ENCODE data around the gene FBXO27.
"Not testable (repeated sequence)": the region's sequence is repeated elsewhere in the genome, so short reads cannot be mapped to it uniquely, and the experiment has no call there.

The FBXO27 gene

GRCh38 chr19:39001041-39001440 is 31.3 kb downstream of the FBXO27 start:
- H3K4me3 ChIP-seq (ENCODE audit: low read depth in 1 of 2, low read length in 1 of 2): no peak overlapping the region
- no peak for TF ChIP-seq CTCF (IDR thresholded peaks at IDR 0.05)
- H3K27me3 ChIP-seq: no peaks in the 10 kb centered on the region
- no peak overlapping the region for H3K27ac ChIP-seq
- no peaks in the 10 kb centered on the region for H3K4me1 ChIP-seq (ENCODE audit: control insufficient read depth in 1 of 2, insufficient read depth in 1 of 2, low read depth in 1 of 2, low read length in 1 of 2)
- H3K9me3 ChIP-seq: no peaks in the 10 kb centered on the region
- no peaks in the 10 kb centered on the region for H3K36me3 ChIP-seq

- H3K27ac ChIP-seq; H3K9me3 ChIP-seq; H3K4me1 ChIP-seq (ENCODE audit: control insufficient read depth in 1 of 2, insufficient read depth in 1 of 2, low read depth in 1 of 2, low read length in 1 of 2); H3K27me3 ChIP-seq; H3K4me3 ChIP-seq (ENCODE audit: low read depth in 1 of 2, low read length in 1 of 2); H3K36me3 ChIP-seq: not testable (repeated sequence)
Observed at GRCh38 chr19:38997576-38997975, 34.8 kb downstream of the FBXO27 start.

GRCh38 chr19:38993271-38993670 is 39.1 kb downstream of the FBXO27 start:
- Histone ChIP-seq H3K4me3 (ENCODE audit: low read depth in 1 of 2, low read length in 1 of 2) (no peak overlapping the region), H3K27ac (no peak overlapping the region)

GRCh38 chr19:38990949-38991697 is 41.2 kb downstream of the FBXO27 start:
- H3K4me1 ChIP-seq (ENCODE audit: control insufficient read depth in 1 of 2, insufficient read depth in 1 of 2, low read depth in 1 of 2, low read length in 1 of 2): no peaks in the 10 kb centered on the region
- H3K4me3 ChIP-seq (ENCODE audit: low read depth in 1 of 2, low read length in 1 of 2): no peak overlapping the region
- no peak overlapping the region for H3K27ac ChIP-seq
- no peak for TF ChIP-seq CTCF (IDR thresholded peaks at IDR 0.05)
- H3K27me3 ChIP-seq: peaks cover 10% of the 10 kb centered on the region
- no peaks in the 10 kb centered on the region for H3K36me3 ChIP-seq
- H3K9me3 ChIP-seq: no peaks in the 10 kb centered on the region

More at GRCh38 chr19:38993271-38993670, 39.1 kb downstream of the FBXO27 start:
- TF ChIP-seq CTCF (IDR thresholded peaks at IDR 0.05): no peak
- Histone ChIP-seq H3K27me3 (peaks cover 10% of the 10 kb centered on the region), H3K36me3 (no peaks in the 10 kb centered on the region), H3K4me1 (ENCODE audit: control insufficient read depth in 1 of 2, insufficient read depth in 1 of 2, low read depth in 1 of 2, low read length in 1 of 2) (no peaks in the 10 kb centered on the region), H3K9me3 (no peaks in the 10 kb centered on the region)

GRCh38 chr19:38989614-38990013 is 42.7 kb downstream of the FBXO27 start:
- not testable (repeated sequence) for H3K9me3 ChIP-seq; H3K4me1 ChIP-seq (ENCODE audit: control insufficient read depth in 1 of 2, insufficient read depth in 1 of 2, low read depth in 1 of 2, low read length in 1 of 2); H3K4me3 ChIP-seq (ENCODE audit: low read depth in 1 of 2, low read length in 1 of 2); H3K27me3 ChIP-seq; H3K27ac ChIP-seq; H3K36me3 ChIP-seq

GRCh38 chr19:38989066-38989605 is 43.2 kb downstream of the FBXO27 start:
- Histone ChIP-seq H3K9me3 (no peaks in the 10 kb centered on the region), H3K27ac (no peak overlapping the region), H3K27me3 (peaks cover 10% of the 10 kb centered on the region), H3K36me3 (no peaks in the 10 kb centered on the region), H3K4me1 (ENCODE audit: control insufficient read depth in 1 of 2, insufficient read depth in 1 of 2, low read depth in 1 of 2, low read length in 1 of 2) (no peaks in the 10 kb centered on the region), H3K4me3 (ENCODE audit: low read depth in 1 of 2, low read length in 1 of 2) (no peak overlapping the region)
- no peak for TF ChIP-seq CTCF (IDR thresholded peaks at IDR 0.05)

GRCh38 chr19:38988627-38989026 is 43.7 kb downstream of the FBXO27 start:
- not testable (repeated sequence) for H3K9me3 ChIP-seq; H3K27ac ChIP-seq; H3K4me1 ChIP-seq (ENCODE audit: control insufficient read depth in 1 of 2, insufficient read depth in 1 of 2, low read depth in 1 of 2, low read length in 1 of 2); H3K4me3 ChIP-seq (ENCODE audit: low read depth in 1 of 2, low read length in 1 of 2); H3K27me3 ChIP-seq; H3K36me3 ChIP-seq

GRCh38 chr19:38987745-38988144 is 44.6 kb downstream of the FBXO27 start:
- not testable (repeated sequence) for H3K4me1 ChIP-seq (ENCODE audit: control insufficient read depth in 1 of 2, insufficient read depth in 1 of 2, low read depth in 1 of 2, low read length in 1 of 2); H3K36me3 ChIP-seq; H3K27me3 ChIP-seq; H3K9me3 ChIP-seq; H3K4me3 ChIP-seq (ENCODE audit: low read depth in 1 of 2, low read length in 1 of 2); H3K27ac ChIP-seq

Data from neutrophil (primary cell).